Activated naive CD4-positive, alpha-beta T cell treated with anti-CD3 and anti-CD28 coated beads for 36 hours (primary cell): ENCODE measurements around the gene CHAMP1. TPM values are rescaled to one million over a fixed set of nuclear protein-coding genes. Genes with fewer than 3 reads are reported as not detected.
"Not testable (repeated sequence)": the region's sequence is repeated elsewhere in the genome, so short reads cannot be mapped to it uniquely, and the experiment has no call there.

ENCODE experiments used
- CTCF ChIA-PET: fragments of 350-600 bp; sonication (Branson Sonifier 250); formaldehyde crosslinking; loops from one replicate; lab custom pipeline; 2021; ENCODE audit warnings: antibody characterized with exemption; lab: Charles Lee
- DNase-seq: peaks from one replicate; pipeline ENCODE4 v3.0.0-alpha.2; 2020
- H3K27ac Mint-ChIP-seq: one replicate; pipeline ENCODE4 v1.8.0; 2021; ENCODE audit warnings: mild to moderate bottlenecking, mixed read lengths
- H3K27me3 Mint-ChIP-seq: one replicate; pipeline ENCODE4 v1.8.0; 2021; ENCODE audit warnings: low read depth, mixed read lengths
- H3K36me3 Mint-ChIP-seq: one replicate; pipeline ENCODE4 v1.8.0; 2021; ENCODE audit warnings: low read depth, mixed read lengths
- H3K4me1 Mint-ChIP-seq: one replicate; pipeline ENCODE4 v1.8.0; 2021; ENCODE audit warnings: low read depth, mixed read lengths
- H3K4me3 Mint-ChIP-seq: one replicate; pipeline ENCODE4 v1.8.0; 2021; ENCODE audit warnings: mild to moderate bottlenecking, moderate library complexity, mixed read lengths
- H3K9me3 Mint-ChIP-seq: one replicate; pipeline ENCODE4 v1.8.0; 2021; ENCODE audit warnings: mixed read lengths
- intact Hi-C: fragments of 100-400 bp; cut with micrococcal nuclease; formaldehyde crosslinking; loops from one replicate; pipeline ENCODE4 v1.15.1; 2023
- total RNA-seq, 2 experiments: library from RNA; stranded (reverse); gene quantifications; one replicate each; pipeline ENCODE4 v1.2.3, GENCODE V29; 2021

Gene CHAMP1
- total RNA-seq, 2 experiments from 2014 or later, result 50.6 to 52.6 TPM

GRCh38 chr13:114320065-114320464, 5.8 kb downstream of the CHAMP1 start:
- intact Hi-C loops, result no loop called here

GRCh38 chr13:114321256-114321655, 7.0 kb downstream of the CHAMP1 start:
- H3K27me3 Mint-ChIP-seq, result no peaks in the 10 kb centered on the region
- H3K4me1 Mint-ChIP-seq, result peaks cover 80% of the 10 kb centered on the region
- H3K36me3 Mint-ChIP-seq, result peaks cover 66% of the 10 kb centered on the region
- no peaks in the 10 kb centered on the region for H3K9me3 Mint-ChIP-seq
- no peak for DNase-seq
- no peak overlapping the region for H3K4me3 Mint-ChIP-seq
- H3K27ac Mint-ChIP-seq, result no peak overlapping the region
- intact Hi-C loops, result no loop called here
- CTCF ChIA-PET, result no interaction called here

More at GRCh38 chr13:114320065-114320464, 5.8 kb downstream of the CHAMP1 start:
- no peaks in the 10 kb centered on the region for H3K9me3 Mint-ChIP-seq
- peaks cover 65% of the 10 kb centered on the region for H3K36me3 Mint-ChIP-seq
- CTCF ChIA-PET, result interaction anchor here (1.0 kb wide), 1 partner anchor 22 kb away, joined by 3 read pairs; no protein-coding TSS in a partner anchor
- H3K27ac Mint-ChIP-seq, result peak overlapping the region; percentile 7
- no peak overlapping the region for H3K4me3 Mint-ChIP-seq
- no peak for DNase-seq
- H3K27me3 Mint-ChIP-seq, result no peaks in the 10 kb centered on the region
- H3K4me1 Mint-ChIP-seq, result peaks cover 76% of the 10 kb centered on the region

- H3K9me3 Mint-ChIP-seq, result no peaks in the 10 kb centered on the region
- DNase-seq, result no peak
- CTCF ChIA-PET, result no interaction called here
- H3K4me1 Mint-ChIP-seq, result peaks cover 70% of the 10 kb centered on the region
- H3K36me3 Mint-ChIP-seq, result peaks cover 66% of the 10 kb centered on the region
- no peak overlapping the region for H3K27ac Mint-ChIP-seq
- intact Hi-C loops, result no loop called here
- H3K4me3 Mint-ChIP-seq, result no peak overlapping the region
- H3K27me3 Mint-ChIP-seq, result no peaks in the 10 kb centered on the region
These were observed 9.0 kb downstream of the CHAMP1 start for GRCh38 chr13:114323349-114323748.

- H3K4me3 Mint-ChIP-seq, result no peak overlapping the region
- H3K4me1 Mint-ChIP-seq, result peaks cover 61% of the 10 kb centered on the region
These were observed 10.0 kb downstream of the CHAMP1 start for GRCh38 chr13:114324334-114324733.

GRCh38 chr13:114325729-114326128, 11.4 kb downstream of the CHAMP1 start:
- no peaks in the 10 kb centered on the region for H3K27me3 Mint-ChIP-seq
- intact Hi-C loops, result no loop called here
- CTCF ChIA-PET, result interaction anchor here (0.6 to 1.3 kb wide), 5 partner anchors 8 to 28 kb away, joined by 3 to 4 read pairs (median 4); no protein-coding TSS in a partner anchor
- no peaks in the 10 kb centered on the region for H3K9me3 Mint-ChIP-seq
- H3K36me3 Mint-ChIP-seq, result peaks cover 52% of the 10 kb centered on the region
- DNase-seq, result no peak
- peak overlapping the region; percentile 5 for H3K27ac Mint-ChIP-seq
- peaks cover 49% of the 10 kb centered on the region for H3K4me1 Mint-ChIP-seq
- H3K4me3 Mint-ChIP-seq, result no peak overlapping the region

More at GRCh38 chr13:114324334-114324733, 10.0 kb downstream of the CHAMP1 start:
- peak; percentile 32 for DNase-seq
- peaks cover 63% of the 10 kb centered on the region for H3K36me3 Mint-ChIP-seq
- intact Hi-C loops, result no loop called here
- no peaks in the 10 kb centered on the region for H3K27me3 Mint-ChIP-seq
- CTCF ChIA-PET, result no interaction called here
- H3K9me3 Mint-ChIP-seq, result no peaks in the 10 kb centered on the region
- peak overlapping the region; percentile 48 for H3K27ac Mint-ChIP-seq

- H3K4me1 Mint-ChIP-seq, result peaks cover 37% of the 10 kb centered on the region
- intact Hi-C loops, result no loop called here
- peaks cover 35% of the 10 kb centered on the region for H3K36me3 Mint-ChIP-seq
- H3K27ac Mint-ChIP-seq, result no peak overlapping the region
- H3K4me3 Mint-ChIP-seq, result no peak overlapping the region
- no peaks in the 10 kb centered on the region for H3K9me3 Mint-ChIP-seq
- H3K27me3 Mint-ChIP-seq, result no peaks in the 10 kb centered on the region
- CTCF ChIA-PET, result interaction anchor here (0.9 to 1.3 kb wide), 2 partner anchors 13 to 16 kb away, joined by 3 read pairs; no protein-coding TSS in a partner anchor
- no peak for DNase-seq
These were observed 13.7 kb downstream of the CHAMP1 start for GRCh38 chr13:114328034-114328433.

- peaks cover 32% of the 10 kb centered on the region for H3K4me1 Mint-ChIP-seq
These were observed 14.3 kb downstream of the CHAMP1 start for GRCh38 chr13:114328595-114328994.

GRCh38 chr13:114330086-114330485, 15.8 kb downstream of the CHAMP1 start:
- Mint-ChIP-seq H3K36me3 (peaks cover 19% of the 10 kb centered on the region), H3K9me3 (no peaks in the 10 kb centered on the region), H3K27ac (no peak overlapping the region), H3K4me3 (no peak overlapping the region), H3K27me3 (no peaks in the 10 kb centered on the region), H3K4me1 (peaks cover 26% of the 10 kb centered on the region)
- intact Hi-C loops, result no loop called here
- DNase-seq, result no peak
- CTCF ChIA-PET, result no interaction called here

More at GRCh38 chr13:114328595-114328994, 14.3 kb downstream of the CHAMP1 start:
- intact Hi-C loops, result no loop called here
- Mint-ChIP-seq H3K9me3 (no peaks in the 10 kb centered on the region), H3K4me3 (no peak overlapping the region), H3K27ac (no peak overlapping the region), H3K27me3 (no peaks in the 10 kb centered on the region), H3K36me3 (peaks cover 33% of the 10 kb centered on the region)
- no peak for DNase-seq
- CTCF ChIA-PET, result interaction anchor here (0.9 to 1.3 kb wide), 2 partner anchors 12 to 15 kb away, joined by 3 read pairs; no protein-coding TSS in a partner anchor

GRCh38 chr13:114333881-114334280, 19.6 kb downstream of the CHAMP1 start:
- H3K4me1 Mint-ChIP-seq, H3K27ac Mint-ChIP-seq, H3K9me3 Mint-ChIP-seq, DNase-seq, H3K36me3 Mint-ChIP-seq, H3K27me3 Mint-ChIP-seq, intact Hi-C loops, H3K4me3 Mint-ChIP-seq: not testable (repeated sequence)
- CTCF ChIA-PET, result interaction anchor here (1.6 kb wide), 1 partner anchor 8 kb away, joined by 4 read pairs; no protein-coding TSS in a partner anchor

- DNase-seq, result no peak
- intact Hi-C loops, result no loop called here
- no peaks in the 10 kb centered on the region for H3K9me3 Mint-ChIP-seq
- H3K4me3 Mint-ChIP-seq, result no peak overlapping the region
- CTCF ChIA-PET, result interaction anchor here (0.6 to 1.6 kb wide), 2 partner anchors 9 to 98 kb away, joined by 4 read pairs; no protein-coding TSS in a partner anchor
- H3K36me3 Mint-ChIP-seq, result peaks cover 1% of the 10 kb centered on the region
- peaks cover 3% of the 10 kb centered on the region for H3K27me3 Mint-ChIP-seq
- peaks cover 8% of the 10 kb centered on the region for H3K4me1 Mint-ChIP-seq
- no peak overlapping the region for H3K27ac Mint-ChIP-seq
These were observed 20.2 kb downstream of the CHAMP1 start for GRCh38 chr13:114334305-114335053.

GRCh38 chr13:114336457-114336856, 22.2 kb downstream of the CHAMP1 start:
- intact Hi-C loops, H3K27me3 Mint-ChIP-seq, H3K36me3 Mint-ChIP-seq, H3K4me3 Mint-ChIP-seq, DNase-seq, H3K27ac Mint-ChIP-seq, H3K9me3 Mint-ChIP-seq: not testable (repeated sequence)
- CTCF ChIA-PET, result interaction anchor here (0.9 kb wide), 1 partner anchor 20 kb away, joined by 3 read pairs; no protein-coding TSS in a partner anchor
- H3K4me1 Mint-ChIP-seq, result peaks cover 11% of the 10 kb centered on the region

- no peak overlapping the region for H3K4me3 Mint-ChIP-seq
- H3K27ac Mint-ChIP-seq, result no peak overlapping the region
- CTCF ChIA-PET, result interaction anchor here (0.7 to 1.2 kb wide), 3 partner anchors 13 to 59 kb away, joined by 3 to 4 read pairs (median 4); no protein-coding TSS in a partner anchor
- intact Hi-C loops, result loop anchor here (1.0 kb wide), 1 partner anchor 25 kb away; the partner anchor contains the start of gene CHAMP1
- H3K4me1 Mint-ChIP-seq, result peaks cover 8% of the 10 kb centered on the region
- H3K27me3 Mint-ChIP-seq, result peaks cover 3% of the 10 kb centered on the region
- H3K36me3 Mint-ChIP-seq, result no peaks in the 10 kb centered on the region
- no peak for DNase-seq
- H3K9me3 Mint-ChIP-seq, result no peaks in the 10 kb centered on the region
These were observed 24.7 kb downstream of the CHAMP1 start for GRCh38 chr13:114338959-114339358.
